GM21390 (cell line): ENCODE data around the gene SREBF2.

ENCODE experiments used
- ATAC-seq: cut with Tn5 transposase; IDR thresholded peaks from one replicate; pipeline ENCODE4 v1.9.1; 2021; ENCODE audit not compliant: unreplicated experiment

SREBF2 gene

DNA sequence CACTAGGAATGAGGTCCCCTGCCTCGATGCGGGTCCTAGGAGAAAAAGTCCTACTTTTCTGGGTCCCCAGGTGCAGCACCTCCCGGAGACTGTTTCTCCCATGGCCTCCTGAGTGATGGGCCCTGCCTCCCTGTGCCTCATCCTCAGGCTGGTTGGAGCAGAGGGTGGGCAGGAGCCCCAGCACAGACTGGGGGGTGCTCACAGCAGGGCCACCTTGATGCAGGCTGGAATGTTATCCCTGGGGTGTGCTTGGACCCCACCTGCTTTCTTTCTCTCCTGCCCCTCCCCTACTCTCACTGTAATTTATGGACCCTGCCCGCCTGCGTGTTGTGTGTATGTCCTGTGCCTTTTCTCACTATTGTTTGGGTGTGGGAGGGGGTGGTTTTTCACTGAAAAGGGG is 73.9 kb downstream of the SREBF2 start:
- no peak for ATAC-seq

DNA sequence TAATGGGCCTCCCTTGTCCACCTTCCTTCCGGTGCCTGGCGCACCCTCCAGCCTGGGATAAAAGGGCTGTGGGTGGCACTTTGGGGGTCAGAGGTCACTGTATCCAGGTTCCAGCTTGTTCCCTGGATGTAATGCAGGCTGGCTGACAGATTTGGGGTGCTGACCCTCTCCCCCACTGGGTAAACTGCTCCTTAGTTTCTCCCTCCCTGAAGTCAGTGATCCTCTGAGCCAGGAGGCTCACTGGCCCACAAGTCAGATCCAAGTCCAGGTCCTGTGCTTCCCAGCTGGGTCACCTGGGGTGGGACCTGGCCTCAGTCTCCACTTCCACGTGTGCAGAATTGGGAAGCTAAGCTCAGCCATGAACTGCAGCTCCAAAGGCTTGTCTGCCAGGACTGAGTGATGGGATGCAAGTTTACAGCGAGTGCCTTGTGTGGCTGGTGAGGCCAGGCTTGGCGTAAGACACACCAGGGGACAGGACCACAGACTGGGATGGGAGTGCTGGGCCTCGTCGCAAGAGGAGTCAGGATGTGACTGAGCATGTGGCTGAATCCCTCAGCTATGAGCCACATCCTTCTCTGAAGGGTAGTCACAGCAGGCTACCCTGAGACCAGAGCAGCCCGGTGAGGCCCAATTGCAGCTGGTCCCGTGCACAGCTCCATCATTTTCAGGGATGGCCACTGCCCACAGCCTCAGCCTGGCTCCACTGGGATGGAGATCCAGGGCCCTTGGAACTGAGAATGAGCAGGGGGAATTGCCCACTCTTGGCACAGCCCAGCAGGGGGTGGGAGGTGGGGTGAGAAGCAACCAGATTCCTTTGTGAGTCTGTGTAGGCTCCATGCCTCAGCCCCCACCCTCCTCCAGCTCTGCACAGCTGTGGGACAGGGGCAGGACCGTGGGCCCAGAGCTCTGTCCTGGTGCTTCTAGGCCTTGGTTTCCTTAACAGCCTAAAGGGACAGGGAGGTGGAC is 74.8 kb downstream of the SREBF2 start:
- no peak for ATAC-seq

DNA sequence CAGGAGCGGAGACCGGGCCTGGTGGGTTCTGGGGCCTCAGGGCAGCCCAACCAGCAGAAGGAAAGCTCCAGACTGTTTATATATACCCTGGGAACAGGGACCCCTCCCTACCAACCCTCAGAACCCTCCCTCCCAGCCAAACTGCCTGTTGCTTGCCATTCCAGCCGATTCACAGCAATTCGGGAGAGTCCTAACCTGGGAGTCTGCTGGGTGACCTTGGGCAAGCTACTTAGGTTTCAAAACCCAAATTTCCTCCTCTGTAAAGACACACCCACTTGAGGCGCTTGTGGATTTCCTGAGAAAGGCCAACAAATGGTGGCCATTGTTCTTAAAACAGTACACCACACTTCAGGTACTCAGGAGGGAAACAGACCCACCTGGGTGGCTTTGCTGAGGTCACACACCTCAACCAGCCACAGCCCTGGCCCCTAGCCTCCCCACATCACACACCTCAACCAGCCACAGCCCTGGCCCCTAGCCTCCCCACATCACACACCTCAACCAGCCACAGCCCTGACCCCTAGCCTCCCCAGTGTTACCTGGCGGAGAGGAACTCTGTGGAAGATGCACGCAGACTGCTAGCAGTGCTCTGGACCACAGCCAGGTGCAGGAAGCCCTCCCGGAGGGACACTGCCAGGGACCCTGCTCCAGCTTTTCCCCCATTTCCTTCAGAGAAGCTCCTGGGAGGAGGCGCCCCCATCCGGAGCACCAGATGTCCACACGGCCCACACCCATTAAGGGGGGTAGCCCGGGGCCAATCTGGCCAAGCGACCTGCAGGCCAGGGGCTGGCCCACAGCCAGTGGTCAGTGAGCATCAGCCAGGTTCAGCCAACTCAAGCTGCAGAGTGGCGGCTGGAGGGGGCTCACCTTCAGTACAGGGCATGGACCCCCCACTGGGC is 75.8 kb downstream of the SREBF2 start:
- no peak for ATAC-seq

DNA sequence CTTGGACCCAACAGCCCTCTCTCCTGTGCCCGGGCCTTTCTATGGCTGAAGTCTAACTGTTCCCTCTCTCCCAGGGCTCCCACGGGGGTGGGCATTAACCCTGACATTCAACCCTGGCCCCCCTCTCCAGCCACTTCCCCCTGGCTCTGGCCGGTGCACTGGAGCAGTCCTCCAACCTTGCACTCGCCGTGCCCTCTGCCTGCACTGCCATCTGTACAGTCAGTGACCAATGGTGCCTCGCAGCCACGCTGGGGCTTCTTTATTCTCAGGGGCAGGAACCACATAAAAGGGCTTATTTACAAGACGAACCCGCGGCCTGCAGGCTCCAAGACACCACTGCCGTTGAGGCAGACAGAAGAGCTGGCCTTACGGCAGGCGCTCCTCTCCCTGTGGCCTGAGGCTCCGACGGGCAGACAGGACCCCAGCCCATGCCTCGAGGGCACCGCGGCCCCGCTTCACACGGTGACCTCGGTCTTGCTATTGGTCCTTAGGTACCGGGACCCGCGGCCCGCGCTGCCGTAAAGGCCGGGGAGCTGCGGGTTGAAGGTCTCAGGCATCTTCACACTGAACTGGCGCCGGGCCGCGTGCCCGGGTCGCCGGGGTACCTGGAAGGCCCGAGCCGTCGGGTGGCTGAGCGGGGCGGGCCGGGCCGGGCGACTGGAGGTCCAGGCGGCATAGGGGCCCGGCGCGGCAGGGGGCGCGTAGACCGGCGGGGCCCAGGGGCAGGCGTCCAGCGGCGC is 76.6 kb downstream of the SREBF2 start:
- ATAC-seq: no peak

DNA sequence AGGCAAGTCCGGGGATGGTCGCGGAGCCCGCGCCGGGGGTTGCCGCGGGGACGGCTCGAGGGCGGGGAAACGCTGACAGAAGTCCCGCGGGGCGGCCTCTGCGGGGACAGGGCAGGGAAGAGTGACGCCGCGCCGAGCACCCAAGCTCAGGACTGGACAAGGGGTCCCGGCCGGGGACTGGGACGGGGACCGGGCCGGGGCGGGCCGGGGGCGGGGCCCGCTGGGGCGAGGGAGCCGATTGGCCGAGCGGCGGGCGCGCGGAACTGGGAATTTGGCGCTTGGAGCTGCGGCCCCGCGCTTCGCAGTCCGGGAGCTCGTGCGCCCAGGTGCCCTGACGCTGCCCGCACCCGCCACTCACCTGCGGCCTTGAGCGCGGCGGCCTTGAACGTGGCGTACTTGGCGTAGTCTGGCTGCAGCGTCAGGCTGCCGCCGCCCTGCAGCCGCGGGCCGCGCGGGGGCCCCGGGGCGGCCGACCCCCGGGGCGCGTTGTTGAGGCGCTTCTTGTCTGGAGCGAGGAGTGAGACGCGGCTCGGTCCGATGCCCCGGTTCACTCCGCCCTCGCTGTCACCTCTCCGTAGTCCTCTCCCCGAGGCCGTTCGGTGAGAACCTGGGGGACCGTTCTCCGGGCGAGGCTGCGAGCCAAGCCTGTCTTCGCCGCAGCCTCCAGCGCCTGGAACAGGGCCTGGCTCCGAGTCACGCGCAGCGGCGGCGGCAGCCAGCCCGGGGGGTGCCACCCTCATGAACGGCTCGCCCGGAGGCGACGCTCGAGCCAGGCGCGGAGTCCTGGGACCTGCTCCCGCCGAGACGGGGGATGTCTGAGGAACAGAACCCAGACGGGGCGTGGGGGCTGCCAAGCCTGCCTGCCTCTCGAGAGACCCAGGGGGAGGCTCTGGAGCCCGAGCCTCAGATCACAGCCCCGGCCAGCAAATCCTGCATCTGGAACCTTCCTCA is 77.4 kb downstream of the SREBF2 start:
- no peak for ATAC-seq

DNA sequence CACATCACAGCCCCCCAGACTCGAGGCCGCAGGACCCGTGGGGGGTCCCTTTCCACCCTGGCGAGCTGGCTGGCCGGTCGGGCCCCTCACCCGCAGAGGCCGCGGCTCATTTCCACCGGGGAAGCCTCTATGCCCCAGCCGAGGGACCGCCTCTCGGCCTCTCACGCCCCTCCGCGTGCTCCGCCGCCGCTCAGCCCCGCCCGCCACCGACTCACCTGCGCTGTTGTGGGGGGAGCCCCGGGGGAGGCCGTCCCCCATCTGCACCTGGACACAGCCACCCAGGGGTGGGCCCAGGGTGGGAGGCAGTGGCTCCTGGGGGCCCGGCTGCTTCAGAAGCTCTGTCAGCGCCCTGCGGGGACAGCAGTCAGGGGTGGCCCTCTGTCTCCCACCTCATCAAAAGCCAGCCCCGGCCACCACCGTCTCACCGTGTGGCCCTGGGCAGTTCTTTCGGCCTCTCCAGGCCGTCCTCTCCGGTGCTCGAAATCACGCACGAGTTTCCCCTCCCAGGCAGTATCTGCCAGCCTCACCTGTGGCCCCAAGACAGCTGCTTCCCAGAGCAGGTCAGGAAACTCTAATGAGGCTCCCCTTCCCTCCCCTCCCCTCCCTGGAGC is 78.2 kb downstream of the SREBF2 start:
- no peak for ATAC-seq

DNA sequence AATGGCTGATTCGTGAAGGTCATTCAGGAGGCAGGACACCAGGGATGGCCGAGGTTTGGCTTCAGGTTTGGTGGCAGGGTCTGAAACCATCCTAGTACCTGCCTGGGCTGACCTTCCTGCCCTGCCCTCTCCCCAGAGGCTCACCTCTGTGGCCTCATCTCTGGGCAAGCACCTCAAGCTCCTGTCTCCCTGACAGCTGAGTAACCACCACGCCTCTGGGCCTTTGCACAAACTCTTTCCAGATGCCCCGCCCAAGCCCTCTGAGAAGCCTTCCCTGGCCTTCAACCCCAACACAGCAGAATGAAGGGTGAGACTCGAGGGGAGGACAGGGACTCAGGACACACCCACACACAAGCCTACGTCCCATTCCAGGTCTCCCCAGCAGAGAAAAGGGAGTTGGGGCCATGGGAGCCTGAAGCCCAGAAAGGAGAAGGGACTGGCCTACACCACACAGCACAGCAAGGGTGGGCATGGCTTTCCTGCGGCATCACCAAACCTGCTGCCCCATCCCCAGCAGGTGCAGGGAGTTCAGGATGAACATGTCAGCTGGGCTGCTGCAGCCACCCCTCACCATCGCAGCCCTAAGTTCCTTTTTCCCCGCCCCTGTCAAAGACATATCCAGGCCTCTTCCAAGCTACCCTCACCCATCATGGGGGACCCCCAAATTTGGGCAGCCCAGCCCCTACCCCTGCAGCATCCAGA is 79.6 kb downstream of the SREBF2 start:
- ATAC-seq: no peak

DNA sequence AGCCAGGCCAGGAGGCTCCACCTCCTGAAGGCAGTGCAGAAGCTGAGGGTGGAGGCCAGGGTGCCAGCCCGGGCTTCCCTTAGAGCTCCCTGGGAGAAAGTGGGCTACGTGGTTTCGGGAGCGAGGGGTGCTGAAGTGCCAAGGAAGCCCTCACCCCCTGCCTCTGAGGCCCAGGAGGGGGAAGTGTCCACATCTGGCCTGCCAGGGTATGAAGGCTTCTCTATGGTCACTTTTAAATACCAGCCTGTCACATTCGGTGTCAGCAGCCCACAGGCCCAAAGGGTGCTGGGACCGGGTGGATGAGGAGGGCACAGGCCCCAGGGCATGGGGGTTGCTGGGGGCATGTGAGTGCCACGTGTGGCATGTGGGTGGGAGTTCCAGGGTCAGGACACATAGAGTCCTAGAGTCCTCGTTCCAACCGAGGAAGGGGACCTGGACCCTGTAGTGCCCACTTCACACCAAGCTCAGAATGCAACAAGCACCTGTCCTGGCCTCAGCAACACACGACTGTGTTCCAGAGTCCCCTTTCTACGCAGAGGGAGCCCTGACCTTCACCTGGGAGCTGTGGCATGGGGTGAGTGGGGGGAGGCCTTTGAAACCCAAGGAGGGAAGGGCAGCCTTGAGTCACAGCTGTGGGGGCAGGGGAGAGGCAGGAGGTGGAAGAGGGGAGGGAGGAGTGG is 80.3 kb downstream of the SREBF2 start:
- no peak for ATAC-seq

DNA sequence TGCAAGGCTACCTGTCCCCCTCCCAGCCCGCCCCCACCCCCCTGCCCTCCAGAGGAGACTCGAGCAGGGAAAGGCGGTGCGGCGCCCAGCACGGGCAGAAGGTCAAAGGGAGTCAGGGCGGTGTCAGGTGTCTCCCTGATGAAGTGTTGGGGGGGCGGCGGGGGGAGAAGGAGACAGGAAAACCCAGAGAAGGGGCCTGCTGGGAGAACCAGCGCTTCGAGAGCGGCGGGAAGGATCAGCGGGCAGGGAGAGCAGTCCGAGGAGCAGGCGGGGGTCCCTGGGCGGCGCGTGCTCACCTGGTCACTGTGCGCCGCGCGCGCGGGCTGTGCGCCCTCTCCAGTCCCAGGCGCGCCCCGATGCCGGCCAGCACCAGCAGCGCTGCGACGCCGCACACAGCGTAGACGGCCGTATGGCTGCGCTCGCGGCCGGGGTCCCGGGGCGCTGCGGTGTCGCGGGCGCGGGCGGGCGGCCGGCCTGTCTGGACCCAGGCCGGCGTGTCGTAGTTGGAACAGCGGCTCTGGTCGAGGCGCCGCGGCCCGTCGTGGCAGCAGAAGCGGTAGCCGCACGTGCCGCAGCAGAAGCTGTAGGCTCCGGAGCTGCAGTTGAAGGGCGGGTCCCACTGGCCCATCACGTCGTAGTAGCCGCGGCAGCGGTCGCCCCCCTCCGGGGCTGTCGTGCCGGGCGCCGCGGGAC is 81.1 kb downstream of the SREBF2 start:
- no peak for ATAC-seq

DNA sequence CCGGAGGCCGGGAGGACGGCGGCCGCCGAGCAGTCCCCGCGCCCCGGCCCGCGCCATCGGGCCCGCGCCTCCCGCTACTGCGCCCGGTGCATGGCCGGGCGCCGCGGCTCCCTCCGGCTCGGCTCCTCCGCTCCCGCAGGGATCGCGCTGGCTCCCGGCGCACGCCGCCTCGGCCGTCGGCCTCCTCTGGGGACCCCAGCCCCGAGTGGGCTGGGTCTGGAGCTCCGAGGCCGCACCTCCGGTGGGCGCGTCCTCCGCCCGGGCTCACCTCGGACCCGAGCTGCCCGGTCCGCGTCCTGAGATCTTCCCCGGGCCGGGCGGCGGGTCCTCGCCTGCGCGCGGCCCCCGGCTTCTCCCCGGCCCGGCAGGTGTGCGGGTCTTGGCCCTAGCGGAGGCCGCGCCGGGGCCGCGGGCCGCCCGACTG is 81.7 kb downstream of the SREBF2 start:
- ATAC-seq: no peak

DNA sequence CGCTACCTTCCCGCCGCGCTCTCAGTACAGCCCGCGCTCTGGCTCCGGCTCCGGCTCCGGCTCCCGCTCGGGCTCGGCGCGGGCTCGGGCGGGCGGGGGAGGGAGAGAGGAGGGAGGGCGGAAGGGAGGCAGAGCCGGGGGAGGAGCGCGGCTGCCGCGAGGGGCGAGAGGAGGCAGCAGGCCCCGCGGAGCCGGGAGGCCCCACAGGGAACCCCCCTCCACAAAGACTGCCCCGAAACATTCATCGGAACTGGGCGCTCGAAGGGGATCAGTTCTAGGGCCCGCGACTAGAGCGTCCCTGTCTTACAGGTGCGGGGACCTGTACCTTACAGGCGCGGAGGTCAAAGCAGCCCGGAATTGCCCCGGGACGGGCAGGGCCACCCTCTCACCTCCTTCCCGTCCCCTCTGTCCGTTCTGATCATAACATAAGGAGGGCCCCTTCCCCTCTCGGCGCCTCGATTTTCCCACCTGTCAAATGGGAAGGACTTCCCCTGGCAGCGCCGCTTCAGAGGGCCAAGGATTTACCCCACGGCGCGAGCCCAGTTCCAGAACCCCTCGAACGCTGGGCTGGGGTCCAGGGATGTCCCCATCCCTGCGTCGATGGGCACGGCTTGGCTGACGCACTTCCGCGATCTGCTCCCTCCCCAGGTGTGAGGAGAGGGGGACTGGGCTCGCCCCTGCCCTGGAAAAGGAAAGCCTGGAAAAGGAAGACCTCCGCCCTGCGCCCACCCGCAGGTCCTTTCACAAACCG is 82.3 kb downstream of the SREBF2 start, which contains the start of gene SHISA8:
Gene SHISA8, minus strand, starts transcription at position 40 of the 751 bp plus-strand sequence. CDS start 407 bp downstream, outside the sequence.
- ATAC-seq: no peak

DNA sequence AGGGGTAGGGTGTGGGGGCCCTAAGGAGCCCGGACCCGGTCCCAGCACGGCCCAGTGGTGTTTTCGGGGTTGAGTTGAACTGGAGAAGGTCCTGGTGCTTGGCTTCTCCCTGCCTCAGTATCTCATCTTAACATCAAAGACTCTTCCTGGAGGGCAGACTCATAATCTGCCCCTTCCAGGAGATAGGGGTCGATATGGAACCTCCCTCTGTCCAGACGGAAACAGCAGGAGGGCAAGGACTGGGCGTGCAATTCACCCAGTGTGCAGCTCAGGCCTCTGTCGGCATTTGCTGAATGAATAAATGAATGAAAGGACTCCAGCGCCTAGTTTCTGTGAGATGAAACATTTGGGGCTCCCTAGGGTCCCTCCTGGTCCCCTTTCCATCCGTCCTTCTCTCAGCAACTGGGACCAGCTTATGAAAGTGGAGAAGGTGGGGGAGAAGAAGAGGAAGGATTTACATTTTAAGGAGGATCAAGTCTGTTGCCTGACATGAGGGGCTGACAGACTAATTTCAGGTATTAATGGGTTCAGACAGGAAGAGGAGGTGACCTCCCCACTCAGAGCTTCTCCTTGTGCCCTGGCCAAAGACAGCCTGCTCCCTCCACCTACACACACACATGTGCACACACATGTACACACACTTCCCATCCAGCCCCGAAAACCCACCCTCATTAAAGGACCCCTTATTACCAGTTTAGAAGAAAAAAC is 83.0 kb downstream of the SREBF2 start:
- ATAC-seq: no peak

DNA sequence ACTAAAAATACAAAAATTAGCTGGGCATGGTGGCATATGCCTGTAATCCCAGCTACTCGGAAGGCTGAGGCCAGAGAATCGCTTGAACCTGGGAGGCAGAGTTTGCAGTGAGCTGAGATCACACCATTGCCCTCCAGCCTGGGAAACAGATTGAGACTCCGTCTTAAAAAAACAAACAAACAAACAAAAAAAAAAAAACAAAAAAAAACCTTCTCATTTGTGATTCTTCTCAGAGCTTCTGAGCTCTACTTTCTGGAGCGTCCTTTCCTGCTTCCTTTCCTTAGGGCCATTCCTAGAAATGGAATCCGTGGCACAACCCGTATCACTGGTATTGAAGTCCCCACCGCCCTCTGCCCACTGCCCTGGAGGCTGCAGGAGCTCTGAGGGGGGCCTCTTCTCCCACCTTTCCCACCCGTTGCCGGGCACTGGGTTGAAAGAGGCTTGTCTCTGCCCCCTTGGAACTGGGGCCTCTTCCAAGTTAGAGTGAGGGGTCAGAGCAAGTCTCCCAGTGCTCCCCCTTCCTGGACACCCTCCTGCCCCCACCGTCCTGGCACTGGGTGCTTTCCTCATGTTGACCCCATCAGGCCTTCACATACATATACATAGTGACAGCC is 83.9 kb downstream of the SREBF2 start:
- ATAC-seq: no peak

DNA sequence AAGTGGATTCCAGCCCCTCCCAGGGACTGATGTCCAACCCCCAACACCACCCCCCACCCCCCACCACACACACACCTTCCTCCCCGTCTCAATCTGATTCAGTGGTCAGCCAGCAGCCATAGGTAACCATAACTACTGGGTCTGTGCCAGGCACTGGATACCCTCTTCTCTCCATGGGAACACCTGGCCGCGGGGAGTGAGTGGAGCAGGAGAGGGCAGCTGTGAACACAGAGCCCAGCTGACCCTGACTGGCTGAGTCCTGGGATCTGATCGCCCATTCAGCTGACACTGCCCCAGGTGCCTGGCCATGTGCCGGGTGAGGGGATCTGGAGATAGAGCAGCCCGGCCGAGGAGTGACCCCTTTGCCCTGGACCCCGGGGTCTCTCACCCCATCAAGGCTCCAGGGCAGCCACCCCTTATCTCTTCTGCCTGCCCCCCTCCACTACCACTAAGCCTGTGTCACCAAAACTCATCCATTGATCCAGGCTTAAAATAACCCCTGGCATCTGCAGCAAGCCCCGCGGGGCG is 84.5 kb downstream of the SREBF2 start:
- ATAC-seq: no peak

DNA sequence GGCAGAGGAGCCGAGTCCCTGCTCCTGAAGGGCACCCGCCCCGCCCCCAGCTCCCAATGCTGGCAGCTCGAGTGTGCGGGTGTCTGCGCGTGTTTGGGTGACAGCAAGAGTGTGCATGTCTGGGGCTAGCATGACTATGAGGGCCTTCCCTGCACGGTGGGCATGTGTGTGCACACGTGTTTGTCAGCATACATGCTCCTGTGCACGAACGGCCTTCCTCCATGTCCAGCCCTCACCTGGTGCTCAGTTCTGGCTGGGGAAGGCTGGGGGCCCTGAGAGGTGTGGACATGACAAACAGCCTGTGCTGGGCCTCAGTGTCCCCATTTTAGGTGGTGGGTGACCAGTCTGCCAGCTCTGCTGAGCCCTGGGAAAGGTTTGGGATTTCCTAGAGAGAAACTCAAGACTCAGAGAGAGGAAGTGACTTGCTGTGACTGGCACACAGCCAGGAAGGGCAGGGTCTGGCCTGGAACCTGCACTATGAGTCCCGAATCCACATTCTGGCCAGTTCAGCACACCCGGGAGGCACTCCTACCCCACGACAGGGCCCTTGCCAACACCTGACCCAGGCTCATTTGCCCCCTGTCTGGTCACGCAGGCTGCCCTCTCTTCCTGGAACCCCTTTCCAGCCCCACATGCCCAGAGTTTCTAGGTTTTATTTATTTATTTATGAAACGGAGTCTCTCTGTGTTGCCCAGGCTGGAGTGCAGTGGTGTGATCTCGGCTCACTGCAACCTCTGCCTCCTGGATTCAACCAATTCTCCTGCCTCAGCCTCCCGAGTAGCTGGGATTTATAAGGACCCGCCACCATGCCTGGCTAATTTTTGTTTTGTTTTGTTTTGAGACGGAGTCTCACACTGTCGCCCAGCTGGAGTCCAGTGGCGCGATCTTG is 85.2 kb downstream of the SREBF2 start:
- ATAC-seq: no peak
